GM12801 (cell line): ENCODE measurements around the gene AGAP1.

ENCODE experiments used
- CTCF ChIP-seq: IDR thresholded peaks from one replicate; pipeline ENCODE4 v1.5.1; 2011; ENCODE audit warnings: control low read depth; ENCODE audit not compliant: insufficient read length; ENCODE audit errors: extremely low read depth

Gene AGAP1

GRCh38 chr2:236085211-236085610 lies 591.4 kb downstream of the AGAP1 start:
- TF ChIP-seq CTCF = no peak

GRCh38 chr2:236085647-236086046 lies 591.8 kb downstream of the AGAP1 start:
- TF ChIP-seq CTCF = no peak

GRCh38 chr2:236086403-236086970 lies 592.6 kb downstream of the AGAP1 start:
- TF ChIP-seq CTCF = no peak

GRCh38 chr2:236086971-236087465 lies 593.2 kb downstream of the AGAP1 start:
- TF ChIP-seq CTCF = no peak

GRCh38 chr2:236088368-236089057 lies 594.7 kb downstream of the AGAP1 start:
- no peak for TF ChIP-seq CTCF

GRCh38 chr2:236089271-236090026 lies 595.6 kb downstream of the AGAP1 start:
- no peak for TF ChIP-seq CTCF

- no peak for TF ChIP-seq CTCF
These were observed 596.2 kb downstream of the AGAP1 start for GRCh38 chr2:236090027-236090382.
